Lower leg skin (tissue), 4 donors: ENCODE measurements around the gene CCNYL1. TPM values are rescaled to one million over a fixed set of nuclear protein-coding genes. Genes with fewer than 3 reads are reported as not detected.
"Not testable (repeated sequence)": the region's sequence is repeated elsewhere in the genome, so short reads cannot be mapped to it uniquely, and the experiment has no call there.

ENCODE experiments used
- DNase-seq, 2 donors: peaks; one replicate each; pipeline ENCODE4 v3.0.0-alpha.2; 2019; ENCODE audit warnings: low spot score in 2 of 2
- H3K4me3 ChIP-seq: fragments of 200-600 bp; sonication (generic); 2 replicates; pipeline ENCODE4 v1.5.1; 2017; ENCODE audit warnings: mild to moderate bottlenecking, low read depth; ENCODE audit not compliant: poor library complexity, severe bottlenecking
- POLR2A ChIP-seq, 2 donors: fragments of 450-650 bp; IDR thresholded peaks; one replicate each; pipeline ENCODE4 v1.6.1; 2016 to 2017; ENCODE audit warnings: antibody characterized with exemption in 2 of 2, mild to moderate bottlenecking in 1 of 2, moderate library complexity in 1 of 2
- WGBS, 2 donors: methylation state at CpG; one replicate each; pipeline ENCODE4 v1.1.5; 2018; 5-methylcytosine and 5-hydroxymethylcytosine counted together
- intact Hi-C: fragments of 100-400 bp; cut with DNase I; formaldehyde crosslinking; loops from one replicate; pipeline ENCODE4 v1.15.0; 2023; ENCODE audit warnings: low total_unique reads
- total RNA-seq, 4 donors: library from RNA; depleted of rRNA; stranded (reverse); fragments of >200 nt; gene quantifications; one replicate each; pipeline ENCODE4 v1.1.0, GENCODE V29; 2016
- TF ChIP-seq, protein P1 (sequence below), 3 donors: fragments of 450-650 bp; IDR thresholded peaks; one replicate each; pipeline ENCODE4 v1.5.1; 2016; ENCODE audit warnings: antibody characterized with exemption in 3 of 3, mild to moderate bottlenecking in 3 of 3, moderate library complexity in 2 of 3

The CCNYL1 gene
- total RNA-seq, 4 donors from 2014 or later: 2.2 to 10.1 (median 3.6) TPM

DNA sequence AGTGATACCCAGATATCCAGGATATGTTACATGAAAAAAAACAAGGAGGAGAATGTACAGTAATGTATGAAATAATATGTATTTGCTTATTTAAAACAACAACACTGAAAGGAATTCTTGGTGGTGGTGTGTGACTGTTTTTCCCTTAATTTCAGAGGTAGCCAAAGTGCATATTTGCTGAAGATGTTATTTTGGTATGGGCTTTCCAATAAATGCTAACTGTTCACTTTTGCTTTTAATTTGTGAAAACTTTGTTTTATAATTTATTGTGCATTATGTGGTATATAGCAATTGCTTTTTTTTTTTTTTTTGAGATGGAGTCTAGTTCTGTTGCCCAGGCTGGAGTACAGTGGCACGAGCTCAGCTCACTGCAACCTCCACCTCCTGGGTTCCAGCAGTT lies 7.6 kb downstream of the CCNYL1 start:
- H3K4me3 ChIP-seq: no peak overlapping the region
- TF ChIP-seq POLR2A (IDR thresholded peaks at IDR 0.05): no peak
- TF ChIP-seq, protein P1, sequence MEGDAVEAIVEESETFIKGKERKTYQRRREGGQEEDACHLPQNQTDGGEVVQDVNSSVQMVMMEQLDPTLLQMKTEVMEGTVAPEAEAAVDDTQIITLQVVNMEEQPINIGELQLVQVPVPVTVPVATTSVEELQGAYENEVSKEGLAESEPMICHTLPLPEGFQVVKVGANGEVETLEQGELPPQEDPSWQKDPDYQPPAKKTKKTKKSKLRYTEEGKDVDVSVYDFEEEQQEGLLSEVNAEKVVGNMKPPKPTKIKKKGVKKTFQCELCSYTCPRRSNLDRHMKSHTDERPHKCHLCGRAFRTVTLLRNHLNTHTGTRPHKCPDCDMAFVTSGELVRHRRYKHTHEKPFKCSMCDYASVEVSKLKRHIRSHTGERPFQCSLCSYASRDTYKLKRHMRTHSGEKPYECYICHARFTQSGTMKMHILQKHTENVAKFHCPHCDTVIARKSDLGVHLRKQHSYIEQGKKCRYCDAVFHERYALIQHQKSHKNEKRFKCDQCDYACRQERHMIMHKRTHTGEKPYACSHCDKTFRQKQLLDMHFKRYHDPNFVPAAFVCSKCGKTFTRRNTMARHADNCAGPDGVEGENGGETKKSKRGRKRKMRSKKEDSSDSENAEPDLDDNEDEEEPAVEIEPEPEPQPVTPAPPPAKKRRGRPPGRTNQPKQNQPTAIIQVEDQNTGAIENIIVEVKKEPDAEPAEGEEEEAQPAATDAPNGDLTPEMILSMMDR (IDR thresholded peaks at IDR 0.05): no peak
- WGBS, 2 donors: 94 to 97% methylated on average over 1 of the region's 1 CpG
- intact Hi-C loops: no loop called here
- no peak for DNase-seq

DNA sequence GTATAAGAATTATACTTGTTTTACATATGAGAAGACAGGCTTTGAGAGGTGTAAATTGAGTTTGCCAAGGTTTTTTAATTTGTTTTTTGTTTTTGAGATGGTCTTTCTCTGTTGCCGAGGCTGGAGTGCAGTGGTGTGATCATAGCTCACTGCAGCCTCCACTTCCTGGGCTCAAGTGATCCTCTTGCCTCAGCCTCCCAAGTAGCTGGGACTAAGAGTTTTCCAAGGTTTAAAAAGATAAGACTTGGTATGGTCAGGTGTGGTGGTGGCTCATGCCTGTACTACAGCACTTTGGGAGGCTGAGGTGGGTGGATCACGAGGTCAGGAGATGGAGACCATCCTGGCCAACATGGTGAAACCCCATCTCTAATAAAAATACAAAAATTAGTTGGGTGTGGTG lies 8.2 kb downstream of the CCNYL1 start:
- intact Hi-C loops: loop anchor here (5.0 kb wide), 1 partner anchor 937 kb away; no protein-coding TSS in a partner anchor
- WGBS, 2 donors: 93 to 98% methylated on average over 2 of the region's 2 CpGs
- H3K4me3 ChIP-seq: not testable (repeated sequence)

DNA sequence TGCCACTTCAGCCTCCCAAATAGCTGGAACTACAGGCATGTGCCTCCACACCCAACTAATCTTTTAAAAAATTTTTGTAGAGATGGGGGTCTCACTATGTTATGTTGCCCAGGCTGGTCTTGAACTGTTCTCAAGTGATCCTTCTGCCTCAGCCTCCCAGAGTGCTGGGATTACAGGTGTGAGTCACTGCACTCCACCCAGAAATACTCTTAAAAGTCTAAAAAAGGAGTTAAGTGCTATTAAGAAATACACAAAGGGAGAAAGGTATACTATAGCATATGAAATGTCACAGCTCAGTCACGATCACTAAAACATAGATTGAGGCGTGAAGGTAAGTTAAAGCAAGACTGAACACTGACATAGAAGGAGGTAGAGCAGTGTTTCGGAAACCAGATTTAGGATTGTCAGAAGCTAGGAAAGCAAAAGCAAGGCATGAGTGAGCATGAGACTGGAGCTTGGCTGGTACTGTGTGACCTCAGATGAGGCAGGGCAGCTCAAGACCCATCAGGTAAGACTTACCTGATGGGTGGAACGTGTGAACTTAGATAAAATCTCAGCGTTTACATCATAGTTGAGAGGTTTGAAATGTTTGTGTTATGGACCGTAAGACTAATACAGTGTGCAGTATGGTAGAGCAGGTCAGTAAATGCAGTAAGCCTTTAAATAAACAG lies 9.2 kb downstream of the CCNYL1 start:
- WGBS, 2 donors: 58 to 71% methylated on average over 6 of the region's 6 CpGs
- no peak overlapping the region for H3K4me3 ChIP-seq

More for the DNA sequence above, 8.2 kb downstream of the CCNYL1 start:
- not testable (repeated sequence) for DNase-seq

DNA sequence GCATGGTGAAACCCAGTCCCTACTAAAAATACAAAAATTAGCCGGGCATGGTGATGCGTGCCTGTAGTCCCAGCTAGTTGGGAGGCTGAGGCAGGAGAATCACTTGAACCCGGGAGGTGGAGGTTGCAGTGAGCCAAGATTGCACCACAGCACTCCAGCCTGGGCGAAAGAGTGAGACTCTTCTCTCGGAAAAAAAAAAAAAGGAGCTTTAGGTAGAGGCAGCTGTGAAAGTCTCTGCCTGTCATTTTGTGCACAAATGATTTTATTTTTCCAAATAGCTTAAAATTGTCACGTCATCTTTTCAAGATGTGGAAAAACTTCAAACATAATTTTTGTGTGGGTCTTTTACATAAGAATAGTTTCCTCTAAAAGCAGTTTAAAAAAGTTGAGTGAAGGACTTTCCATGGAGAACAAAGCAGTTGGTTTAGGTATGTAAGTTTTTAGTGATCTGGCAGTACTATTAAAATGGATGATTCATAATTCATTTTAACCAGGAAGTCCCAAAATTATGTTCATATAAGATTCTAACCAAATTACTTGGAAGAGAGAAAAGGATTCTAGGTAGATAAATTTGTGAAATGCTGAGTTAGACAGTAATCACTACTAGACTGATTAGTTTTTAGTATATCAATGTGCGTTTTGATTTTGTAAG lies 11.5 kb downstream of the CCNYL1 start:
- 81 to 83% methylated on average over 7 of the region's 7 CpGs for WGBS, 2 donors
- intact Hi-C loops: loop anchor here (5.0 kb wide), 1 partner anchor 941 kb away; no protein-coding TSS in a partner anchor

More for the DNA sequence above, 9.2 kb downstream of the CCNYL1 start:
- intact Hi-C loops: loop anchor here (5.0 kb wide), 1 partner anchor 938 kb away; no protein-coding TSS in a partner anchor
- TF ChIP-seq, protein P1 (IDR thresholded peaks at IDR 0.05): no peak
- TF ChIP-seq POLR2A (IDR thresholded peaks at IDR 0.05): no peak
- no peak for DNase-seq

DNA sequence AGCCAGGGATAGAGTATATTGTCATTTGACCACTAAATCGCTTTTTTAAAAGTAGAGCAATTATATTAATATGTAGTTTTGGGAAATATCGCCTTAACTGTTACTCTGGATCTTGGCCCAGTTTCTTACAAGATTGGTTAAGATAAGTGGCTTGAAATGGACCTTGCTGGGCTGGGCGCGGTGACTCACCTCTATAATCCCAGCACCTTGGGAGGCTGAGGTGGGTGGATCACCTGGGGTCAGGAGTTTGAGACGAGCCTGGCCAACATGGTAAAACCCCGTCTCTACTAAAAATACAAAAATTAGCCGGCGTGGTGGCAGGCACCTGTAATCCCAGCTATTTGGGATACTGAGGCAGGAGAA lies 12.0 kb downstream of the CCNYL1 start:
- not testable (repeated sequence) for H3K4me3 ChIP-seq, DNase-seq
- intact Hi-C loops: loop anchor here (5.0 kb wide), 1 partner anchor 941 kb away; no protein-coding TSS in a partner anchor
- WGBS, 2 donors: 90% methylated on average over 8 of the region's 8 CpGs

More for the DNA sequence above, 11.5 kb downstream of the CCNYL1 start:
- no peak for DNase-seq
- H3K4me3 ChIP-seq: no peak overlapping the region
- TF ChIP-seq, protein P1 (IDR thresholded peaks at IDR 0.05): no peak
- no peak for TF ChIP-seq POLR2A (IDR thresholded peaks at IDR 0.05)

DNA sequence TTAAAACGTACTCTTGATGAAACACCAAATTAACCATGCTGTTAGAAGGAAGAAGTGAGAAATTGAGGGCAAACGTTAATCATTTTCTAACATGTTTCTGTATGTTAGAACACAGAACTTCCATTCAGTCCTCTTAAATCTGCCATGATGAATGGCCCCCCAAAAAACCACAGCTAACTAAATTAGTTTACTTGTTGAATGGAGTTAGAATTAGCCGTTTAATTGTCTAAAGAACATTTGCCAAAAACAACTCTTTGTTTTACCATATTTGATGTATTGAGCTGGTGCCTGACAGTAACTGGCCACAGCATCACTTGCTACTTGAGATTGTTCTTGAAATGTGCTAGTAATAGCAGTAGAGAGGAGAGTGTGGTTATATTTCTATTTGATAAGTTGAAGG lies 12.7 kb downstream of the CCNYL1 start:
- intact Hi-C loops: loop anchor here (5.0 kb wide), 1 partner anchor 942 kb away; no protein-coding TSS in a partner anchor
- 63 to 64% methylated on average over 3 of the region's 3 CpGs for WGBS, 2 donors
- no peak for DNase-seq
- TF ChIP-seq POLR2A (IDR thresholded peaks at IDR 0.05): no peak
- TF ChIP-seq, protein P1 (IDR thresholded peaks at IDR 0.05): no peak
- no peak overlapping the region for H3K4me3 ChIP-seq
